ENCODE measurements around the gene KLF8. TPM values are rescaled to one million over a fixed set of nuclear protein-coding genes. Genes with fewer than 3 reads are reported as not detected.
"Not testable (repeated sequence)": the region's sequence is repeated elsewhere in the genome, so short reads cannot be mapped to it uniquely, and the experiment has no call there.

KLF8 gene
- total RNA-seq (0.71 TPM), polyA plus RNA-seq (4.8 TPM)
- long read RNA-seq, donor 1: 0 reads
- long read RNA-seq, donor 2, partial matches to known transcripts: 0 of 1 reads
- long read RNA-seq, donor 2, other reads (novel, unspliced or antisense): 0 of 1 reads
- long read RNA-seq, donor 3: 0 reads
- long read RNA-seq, donor 4: 0 reads
- long read RNA-seq, donor 5, full-length matches to known transcripts: 1 of 1 reads
- long read RNA-seq, donor 5, partial matches to known transcripts: 0 of 1 reads
- long read RNA-seq, donor 5, other reads (novel, unspliced or antisense): 0 of 1 reads
- long read RNA-seq, donor 6: 0 reads
- long read RNA-seq, donor 7: 0 reads
- long read RNA-seq, donor 8: 0 reads
- long read RNA-seq, donor 9: 0 reads
- long read RNA-seq, donor 10: 0 reads

GRCh38 chrX:56232221-56233082 lies at the start of gene KLF8:
Gene KLF8 (plus strand): TSS chrX:56232356. CDS start chrX:56233335, 979 bp downstream.
- Histone ChIP-seq H3K27ac (ENCODE audit: low read depth in 1 of 2, low read length in 1 of 2) (no peak within 1 kb of the TSS), H3K9me3 (ENCODE audit: control insufficient read depth in 2 of 2, insufficient read depth in 1 of 2, low read length in 1 of 2) (no peaks in the 10 kb centered on the region), H3K27me3 (ENCODE audit: control insufficient read depth in 2 of 2, insufficient read depth in 1 of 2, low read length in 1 of 2) (peaks cover 0 to 31% of the 10 kb centered on the region in 2 donors), H3K4me3 (ENCODE audit: low read length in 2 of 2) (peak within 1 kb of the TSS in 1 of 2 donors; percentile 41), H3K4me1 (ENCODE audit: control insufficient read depth in 2 of 2, insufficient read depth in 2 of 2, low read length in 2 of 2) (peaks cover 0 to 2% of the 10 kb centered on the region in 2 donors), H3K36me3 (ENCODE audit: control insufficient read depth in 2 of 2, insufficient read depth in 2 of 2, low read length in 1 of 2) (no peaks in the 10 kb centered on the region)
- DNase-seq (ENCODE audit: low read depth in 6 of 9, low spot score in 9 of 9): peak in 1 of 9 donors; percentile 9
- 1% methylated on average over 38 of the region's 38 CpGs for WGBS

DNA sequence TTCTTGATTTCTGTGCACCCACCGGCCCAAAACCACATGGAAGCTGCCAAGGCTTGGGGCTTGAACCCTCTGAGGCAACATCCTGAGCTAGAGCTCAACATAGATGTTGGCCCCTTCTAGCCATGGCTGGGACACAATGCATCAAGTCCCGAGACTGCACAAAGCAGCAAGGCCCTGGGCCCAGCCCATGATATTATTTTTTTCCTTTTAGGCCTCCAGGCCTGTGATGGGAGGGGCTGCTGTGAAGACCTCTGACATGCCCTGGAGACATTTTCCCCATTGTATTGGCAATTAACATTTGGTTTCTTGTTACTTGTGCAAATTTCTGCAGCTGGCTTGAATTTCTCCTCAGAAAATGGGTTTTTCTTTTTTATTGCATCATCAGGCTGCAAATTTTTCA lies 25.2 kb upstream of the KLF8 start:
- not testable (repeated sequence) for H3K27ac ChIP-seq (ENCODE audit: low read depth in 1 of 2, low read length in 1 of 2); H3K36me3 ChIP-seq (ENCODE audit: control insufficient read depth in 2 of 2, insufficient read depth in 2 of 2, low read length in 1 of 2); DNase-seq (ENCODE audit: low read depth in 6 of 9, low spot score in 9 of 9); H3K4me3 ChIP-seq (ENCODE audit: low read length in 2 of 2); H3K9me3 ChIP-seq (ENCODE audit: control insufficient read depth in 2 of 2, insufficient read depth in 1 of 2, low read length in 1 of 2); H3K4me1 ChIP-seq (ENCODE audit: control insufficient read depth in 2 of 2, insufficient read depth in 2 of 2, low read length in 2 of 2); H3K27me3 ChIP-seq (ENCODE audit: control insufficient read depth in 2 of 2, insufficient read depth in 1 of 2, low read length in 1 of 2)
- WGBS: 84% methylated on average over 2 of the region's 2 CpGs

GRCh38 chrX:56211701-56212100 lies 20.5 kb upstream of the KLF8 start:
- WGBS: 98% methylated on average over 3 of the region's 3 CpGs
- H3K9me3 ChIP-seq (ENCODE audit: control insufficient read depth in 2 of 2, insufficient read depth in 1 of 2, low read length in 1 of 2): peaks cover 0 to 3% of the 10 kb centered on the region in 2 donors
- no peak for DNase-seq (ENCODE audit: low read depth in 6 of 9, low spot score in 9 of 9)
- H3K4me1 ChIP-seq (ENCODE audit: control insufficient read depth in 2 of 2, insufficient read depth in 2 of 2, low read length in 2 of 2): no peaks in the 10 kb centered on the region
- H3K27me3 ChIP-seq (ENCODE audit: control insufficient read depth in 2 of 2, insufficient read depth in 1 of 2, low read length in 1 of 2): no peaks in the 10 kb centered on the region
- H3K27ac ChIP-seq (ENCODE audit: low read depth in 1 of 2, low read length in 1 of 2): no peak overlapping the region
- no peaks in the 10 kb centered on the region for H3K36me3 ChIP-seq (ENCODE audit: control insufficient read depth in 2 of 2, insufficient read depth in 2 of 2, low read length in 1 of 2)
- no peak overlapping the region for H3K4me3 ChIP-seq (ENCODE audit: low read length in 2 of 2)

DNA sequence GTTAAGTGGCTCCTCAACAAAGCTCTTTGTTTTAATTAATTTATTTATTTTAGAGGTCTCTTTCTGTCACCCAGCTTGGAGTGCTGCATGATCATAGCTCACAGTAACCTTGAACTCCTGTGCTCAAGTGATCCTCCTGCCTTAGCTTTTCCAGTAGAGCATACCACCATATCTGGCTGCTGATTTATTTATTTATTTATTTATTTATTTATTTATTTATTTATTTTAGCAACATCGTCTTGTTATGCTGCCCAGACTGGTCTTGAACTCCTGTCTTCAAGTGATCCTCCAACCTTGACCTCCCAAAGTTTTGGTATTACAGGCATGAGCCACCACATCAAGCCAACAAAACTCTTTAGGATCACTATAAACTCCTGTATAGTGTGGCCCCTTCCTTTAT lies 15.8 kb upstream of the KLF8 start:
- Histone ChIP-seq H3K4me3 (ENCODE audit: low read length in 2 of 2) (no peak overlapping the region), H3K9me3 (ENCODE audit: control insufficient read depth in 2 of 2, insufficient read depth in 1 of 2, low read length in 1 of 2) (no peaks in the 10 kb centered on the region), H3K27ac (ENCODE audit: low read depth in 1 of 2, low read length in 1 of 2) (no peak overlapping the region), H3K36me3 (ENCODE audit: control insufficient read depth in 2 of 2, insufficient read depth in 2 of 2, low read length in 1 of 2) (no peaks in the 10 kb centered on the region), H3K27me3 (ENCODE audit: control insufficient read depth in 2 of 2, insufficient read depth in 1 of 2, low read length in 1 of 2) (no peaks in the 10 kb centered on the region), H3K4me1 (ENCODE audit: control insufficient read depth in 2 of 2, insufficient read depth in 2 of 2, low read length in 2 of 2) (no peaks in the 10 kb centered on the region)
- 92% methylated on average over 1 of the region's 1 CpG for WGBS
- no peak for DNase-seq (ENCODE audit: low read depth in 6 of 9, low spot score in 9 of 9)

DNA sequence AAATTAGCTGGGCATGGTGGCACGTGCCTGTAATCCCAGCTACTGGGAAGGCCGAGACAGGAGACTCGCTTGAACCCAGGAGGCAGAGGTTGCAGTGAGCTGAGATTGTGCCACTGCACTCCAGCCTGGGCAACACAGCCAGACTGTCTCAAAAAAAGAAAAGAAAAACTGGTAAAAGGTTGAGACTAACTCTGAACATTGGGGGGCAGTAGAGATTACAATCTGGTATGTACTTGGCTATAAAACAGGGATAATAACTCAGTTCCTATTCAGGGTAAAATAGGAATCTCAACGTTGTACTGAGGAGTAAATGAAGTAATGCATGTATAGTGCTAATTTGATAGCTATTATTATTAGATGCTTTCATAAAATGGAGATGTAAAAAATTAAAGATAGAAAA lies 12.5 kb upstream of the KLF8 start:
- DNase-seq (ENCODE audit: low read depth in 6 of 9, low spot score in 9 of 9): no peak
- no peaks in the 10 kb centered on the region for H3K36me3 ChIP-seq (ENCODE audit: control insufficient read depth in 2 of 2, insufficient read depth in 2 of 2, low read length in 1 of 2)
- no peaks in the 10 kb centered on the region for H3K9me3 ChIP-seq (ENCODE audit: control insufficient read depth in 2 of 2, insufficient read depth in 1 of 2, low read length in 1 of 2)
- no peak overlapping the region for H3K4me3 ChIP-seq (ENCODE audit: low read length in 2 of 2)
- H3K27ac ChIP-seq (ENCODE audit: low read depth in 1 of 2, low read length in 1 of 2): no peak overlapping the region
- H3K4me1 ChIP-seq (ENCODE audit: control insufficient read depth in 2 of 2, insufficient read depth in 2 of 2, low read length in 2 of 2): no peaks in the 10 kb centered on the region
- no peaks in the 10 kb centered on the region for H3K27me3 ChIP-seq (ENCODE audit: control insufficient read depth in 2 of 2, insufficient read depth in 1 of 2, low read length in 1 of 2)
- WGBS: 66% methylated on average over 4 of the region's 4 CpGs

GRCh38 chrX:56221101-56221500 lies 11.1 kb upstream of the KLF8 start:
- no peak for DNase-seq (ENCODE audit: low read depth in 6 of 9, low spot score in 9 of 9)
- Histone ChIP-seq H3K4me3 (ENCODE audit: low read length in 2 of 2) (no peak overlapping the region), H3K27ac (ENCODE audit: low read depth in 1 of 2, low read length in 1 of 2) (no peak overlapping the region), H3K27me3 (ENCODE audit: control insufficient read depth in 2 of 2, insufficient read depth in 1 of 2, low read length in 1 of 2) (no peaks in the 10 kb centered on the region), H3K4me1 (ENCODE audit: control insufficient read depth in 2 of 2, insufficient read depth in 2 of 2, low read length in 2 of 2) (no peaks in the 10 kb centered on the region), H3K9me3 (ENCODE audit: control insufficient read depth in 2 of 2, insufficient read depth in 1 of 2, low read length in 1 of 2) (no peaks in the 10 kb centered on the region), H3K36me3 (ENCODE audit: control insufficient read depth in 2 of 2, insufficient read depth in 2 of 2, low read length in 1 of 2) (no peaks in the 10 kb centered on the region)
- 92% methylated on average over 5 of the region's 5 CpGs for WGBS

GRCh38 chrX:56222473-56223000 lies 9.6 kb upstream of the KLF8 start:
- 99% methylated on average over 27 of the region's 28 CpGs for WGBS
- H3K36me3 ChIP-seq (ENCODE audit: control insufficient read depth in 2 of 2, insufficient read depth in 2 of 2, low read length in 1 of 2): no peaks in the 10 kb centered on the region

DNA sequence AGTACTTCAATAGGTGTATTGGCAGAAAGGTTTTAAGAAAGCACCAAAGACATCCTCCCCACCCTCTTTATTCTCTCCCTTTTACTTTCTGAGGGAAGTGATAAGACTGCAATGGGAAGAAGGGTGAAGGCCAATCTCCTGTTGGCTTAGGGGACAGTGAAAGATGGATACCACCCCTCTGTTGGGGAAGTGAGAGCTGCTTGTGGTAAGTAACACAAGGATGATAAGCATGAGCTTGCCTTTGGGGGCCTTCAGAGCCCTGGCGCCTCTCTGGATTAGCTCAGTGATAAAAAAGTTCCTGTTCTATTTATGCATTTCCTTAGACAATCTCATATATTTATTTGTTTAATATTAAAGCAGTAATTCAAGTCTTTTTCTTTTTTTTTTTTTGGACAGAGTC lies 5.2 kb upstream of the KLF8 start:
- Histone ChIP-seq H3K27me3 (ENCODE audit: control insufficient read depth in 2 of 2, insufficient read depth in 1 of 2, low read length in 1 of 2) (peaks cover 0 to 12% of the 10 kb centered on the region in 2 donors), H3K36me3 (ENCODE audit: control insufficient read depth in 2 of 2, insufficient read depth in 2 of 2, low read length in 1 of 2) (no peaks in the 10 kb centered on the region), H3K4me1 (ENCODE audit: control insufficient read depth in 2 of 2, insufficient read depth in 2 of 2, low read length in 2 of 2) (no peaks in the 10 kb centered on the region), H3K4me3 (ENCODE audit: low read length in 2 of 2) (no peak overlapping the region), H3K9me3 (ENCODE audit: control insufficient read depth in 2 of 2, insufficient read depth in 1 of 2, low read length in 1 of 2) (no peaks in the 10 kb centered on the region), H3K27ac (ENCODE audit: low read depth in 1 of 2, low read length in 1 of 2) (no peak overlapping the region)
- DNase-seq (ENCODE audit: low read depth in 6 of 9, low spot score in 9 of 9): no peak
- 89% methylated on average over 1 of the region's 1 CpG for WGBS

More at GRCh38 chrX:56222473-56223000, 9.6 kb upstream of the KLF8 start:
- Histone ChIP-seq H3K4me3 (ENCODE audit: low read length in 2 of 2) (no peak overlapping the region), H3K27ac (ENCODE audit: low read depth in 1 of 2, low read length in 1 of 2) (no peak overlapping the region), H3K9me3 (ENCODE audit: control insufficient read depth in 2 of 2, insufficient read depth in 1 of 2, low read length in 1 of 2) (no peaks in the 10 kb centered on the region), H3K4me1 (ENCODE audit: control insufficient read depth in 2 of 2, insufficient read depth in 2 of 2, low read length in 2 of 2) (no peaks in the 10 kb centered on the region), H3K27me3 (ENCODE audit: control insufficient read depth in 2 of 2, insufficient read depth in 1 of 2, low read length in 1 of 2) (no peaks in the 10 kb centered on the region)
- DNase-seq (ENCODE audit: low read depth in 6 of 9, low spot score in 9 of 9): no peak

DNA sequence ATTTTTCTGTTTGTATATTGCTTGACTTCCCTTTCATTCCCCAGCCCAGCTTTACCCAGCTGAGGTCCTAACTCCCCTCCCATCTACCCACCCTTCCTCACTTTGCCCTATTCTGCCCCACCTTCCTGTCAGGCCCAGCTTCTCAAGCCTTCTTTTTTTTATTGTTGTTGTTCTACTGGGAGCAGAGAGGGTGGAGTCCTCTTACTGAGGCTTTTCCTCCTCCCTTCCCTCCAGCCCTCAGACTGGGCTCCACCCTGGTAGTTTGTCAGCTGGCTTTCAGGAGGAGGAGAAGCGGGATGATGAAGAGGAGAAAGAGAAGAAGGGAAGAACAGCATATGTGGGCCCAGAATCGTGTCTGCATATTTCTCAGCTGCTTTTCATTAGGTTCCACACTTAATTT lies 3.2 kb upstream of the KLF8 start:
- DNase-seq (ENCODE audit: low read depth in 6 of 9, low spot score in 9 of 9): no peak
- peaks cover 0 to 2% of the 10 kb centered on the region in 2 donors for H3K4me1 ChIP-seq (ENCODE audit: control insufficient read depth in 2 of 2, insufficient read depth in 2 of 2, low read length in 2 of 2)
- no peak overlapping the region for H3K27ac ChIP-seq (ENCODE audit: low read depth in 1 of 2, low read length in 1 of 2)
- H3K4me3 ChIP-seq (ENCODE audit: low read length in 2 of 2): no peak overlapping the region
- no peaks in the 10 kb centered on the region for H3K9me3 ChIP-seq (ENCODE audit: control insufficient read depth in 2 of 2, insufficient read depth in 1 of 2, low read length in 1 of 2)
- peaks cover 0 to 31% of the 10 kb centered on the region in 2 donors for H3K27me3 ChIP-seq (ENCODE audit: control insufficient read depth in 2 of 2, insufficient read depth in 1 of 2, low read length in 1 of 2)
- WGBS: 76% methylated on average over 2 of the region's 2 CpGs
- no peaks in the 10 kb centered on the region for H3K36me3 ChIP-seq (ENCODE audit: control insufficient read depth in 2 of 2, insufficient read depth in 2 of 2, low read length in 1 of 2)

Data from thymus (tissue), 14 donors.